Measurements from ENCODE around the gene IMP4.
"Not testable (repeated sequence)": the region's sequence is repeated elsewhere in the genome, so short reads cannot be mapped to it uniquely, and the experiment has no call there.

IMP4 gene

GRCh38 chr2:130342533-130343275 lies at the start of gene IMP4:
IMP4 (plus strand) TSS chr2:130342897; CDS start chr2:130342933, 36 bp downstream.
- DNase-seq: peak; percentile 96

DNA sequence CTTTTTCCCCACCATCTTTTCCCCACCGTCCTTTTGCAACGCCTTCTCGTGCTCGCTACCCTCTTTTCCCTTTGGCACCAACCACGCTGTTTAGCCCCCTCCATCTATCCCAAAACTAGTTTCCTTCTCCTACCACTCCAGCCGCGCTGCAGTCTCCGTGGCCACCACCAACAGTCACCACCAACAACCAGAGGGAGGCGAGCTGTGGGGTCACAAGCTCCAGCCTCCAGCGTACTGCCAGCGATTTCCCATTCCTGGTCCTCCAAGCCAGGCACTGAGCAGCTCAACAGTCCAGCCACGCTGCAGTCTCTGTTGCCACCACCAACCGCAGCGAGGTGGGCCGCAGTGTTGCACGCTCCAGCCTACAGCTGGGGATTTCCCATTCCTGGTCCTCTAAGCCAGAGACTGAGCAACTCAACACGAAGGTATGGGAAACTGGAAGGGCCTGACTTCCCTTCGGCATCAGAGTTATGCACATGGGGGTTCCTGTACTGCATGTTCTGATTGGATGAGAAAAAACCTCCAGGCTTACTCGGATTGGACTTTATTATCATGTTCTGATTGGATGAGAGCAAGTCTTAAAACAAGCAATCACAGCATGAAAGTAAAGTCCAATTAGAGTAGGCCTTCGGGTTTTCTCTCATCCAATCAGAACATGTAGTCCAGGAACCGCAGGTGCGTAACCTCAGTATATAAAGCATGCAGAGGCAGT lies 42.3 kb upstream of the IMP4 start:
- DNase-seq: no peak

GRCh38 chr2:130300970-130301348 lies 41.7 kb upstream of the IMP4 start:
- DNase-seq: no peak

DNA sequence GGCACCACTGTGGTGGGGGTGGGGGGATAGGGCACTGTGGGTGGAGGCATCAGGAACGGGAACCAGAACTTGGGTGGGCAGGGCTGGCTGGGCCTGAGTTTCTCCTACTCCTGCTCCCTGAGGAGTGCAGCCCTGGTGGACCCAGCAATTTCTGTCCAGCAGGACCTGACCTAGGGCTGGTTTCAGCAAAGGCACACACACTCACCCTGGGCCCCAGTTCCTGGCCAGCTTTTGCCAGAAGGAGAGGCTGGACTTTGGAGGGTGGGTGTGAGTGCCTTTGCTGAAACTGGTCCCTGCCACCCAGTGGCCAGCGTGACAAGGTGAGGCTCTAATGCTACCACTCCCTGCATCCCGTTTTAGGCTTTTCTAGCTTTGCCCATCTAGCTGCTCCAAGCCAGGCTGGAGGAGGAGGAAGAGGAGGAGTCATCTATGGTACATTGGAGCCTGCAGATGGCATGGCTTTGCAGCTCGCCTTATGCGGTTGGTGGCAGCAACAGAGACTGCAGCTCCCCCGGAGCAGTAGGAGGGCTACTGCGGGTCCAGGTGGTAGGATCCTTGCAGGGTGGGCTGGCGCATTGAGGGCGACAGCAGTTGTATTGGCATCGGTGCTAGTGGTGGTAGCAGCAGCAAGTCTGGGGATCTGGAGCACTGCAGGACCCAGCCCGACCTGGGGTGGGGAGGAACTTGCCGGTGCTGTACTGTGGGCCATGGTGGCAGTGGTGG lies 40.4 kb upstream of the IMP4 start:
- no peak for DNase-seq

- no peak for DNase-seq
Measured at GRCh38 chr2:130303169-130303568, 39.5 kb upstream of the IMP4 start.

DNA sequence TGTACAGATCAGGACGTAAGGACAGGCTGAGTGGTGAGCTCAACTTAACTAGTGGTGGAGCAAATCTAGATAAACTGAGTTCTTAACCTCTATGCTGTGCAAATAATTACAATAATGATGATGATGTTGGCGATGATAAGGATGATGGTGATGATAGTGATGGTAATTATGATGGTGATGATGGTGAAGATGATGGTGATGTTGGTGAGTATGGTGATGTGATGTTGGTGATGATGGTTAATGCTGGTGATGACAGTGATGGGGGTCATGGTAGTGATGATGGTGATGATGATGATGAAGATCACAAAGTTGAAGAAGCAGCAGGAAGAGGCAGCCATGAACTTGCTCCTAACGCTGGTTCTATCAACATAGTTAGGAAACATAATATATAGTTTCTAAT lies 38.0 kb upstream of the IMP4 start:
- DNase-seq: no peak

DNA sequence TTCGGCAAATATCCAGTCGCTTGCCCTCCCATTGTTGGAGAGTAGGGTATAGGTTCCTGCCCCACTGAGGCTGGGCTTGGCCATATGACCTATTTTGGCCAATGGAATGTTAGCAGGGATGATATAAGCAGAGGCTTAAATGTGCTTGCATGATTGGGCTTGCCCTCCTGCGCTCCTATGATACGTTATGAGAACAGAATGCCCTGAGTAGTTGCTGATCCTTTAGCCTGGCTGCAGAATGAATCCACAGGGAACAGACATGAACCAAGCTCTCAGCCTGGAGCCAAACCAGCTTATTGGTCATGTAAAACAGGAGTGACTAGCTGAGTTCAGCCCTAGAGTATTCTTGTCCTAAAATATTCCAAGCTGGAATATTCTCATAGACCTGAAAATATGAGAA lies 34.8 kb upstream of the IMP4 start:
- DNase-seq: no peak

GRCh38 chr2:130310881-130311280 lies 31.8 kb upstream of the IMP4 start:
- no peak for DNase-seq

DNA sequence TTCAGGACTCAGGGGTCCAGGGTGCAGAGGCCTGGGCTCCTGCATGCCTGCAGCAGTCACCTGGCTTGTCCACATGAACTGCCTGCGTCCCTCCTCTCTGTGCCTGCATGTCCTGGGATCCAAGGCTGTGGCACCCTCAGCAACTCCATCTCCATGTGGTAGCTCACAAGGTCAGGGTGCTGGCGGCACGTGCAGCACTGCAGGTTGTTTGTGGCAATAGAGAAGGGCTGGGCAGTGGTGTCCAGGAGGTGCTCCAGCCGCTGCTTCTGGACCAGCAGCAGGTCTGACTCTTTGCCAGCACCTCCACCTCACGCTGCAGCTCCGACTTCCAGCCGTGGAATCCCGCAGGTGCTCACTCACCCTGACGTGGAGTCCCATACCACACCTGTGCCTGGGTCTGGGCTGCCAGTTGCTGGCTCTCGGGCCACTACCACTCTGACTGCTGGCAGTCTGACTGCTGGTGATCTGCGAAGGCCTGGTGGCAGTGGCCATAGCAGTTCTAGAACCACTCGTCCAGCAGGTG lies 28.8 kb upstream of the IMP4 start:
- no peak for DNase-seq

GRCh38 chr2:130314377-130314776 lies 28.3 kb upstream of the IMP4 start:
- no peak for DNase-seq

DNA sequence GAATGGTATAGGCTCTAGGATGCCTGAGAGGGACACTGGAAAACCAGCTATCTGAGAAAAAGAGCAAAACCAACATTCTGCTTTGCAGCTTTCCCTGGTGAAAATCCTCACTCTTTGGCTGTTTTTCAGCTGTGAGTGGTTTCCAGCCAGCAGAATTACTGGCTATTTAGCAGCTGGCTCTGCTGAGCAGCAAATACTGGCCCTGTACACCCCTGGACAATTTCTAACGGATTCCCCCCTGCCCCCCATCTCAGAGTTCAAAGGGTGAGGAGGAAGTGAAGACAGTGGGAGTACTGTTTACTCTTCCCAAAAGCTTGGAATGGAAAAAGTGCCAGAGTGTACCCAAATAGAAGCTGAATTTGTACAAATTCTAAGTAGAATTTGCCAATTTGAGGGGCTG lies 26.1 kb upstream of the IMP4 start:
- no peak for DNase-seq

DNA sequence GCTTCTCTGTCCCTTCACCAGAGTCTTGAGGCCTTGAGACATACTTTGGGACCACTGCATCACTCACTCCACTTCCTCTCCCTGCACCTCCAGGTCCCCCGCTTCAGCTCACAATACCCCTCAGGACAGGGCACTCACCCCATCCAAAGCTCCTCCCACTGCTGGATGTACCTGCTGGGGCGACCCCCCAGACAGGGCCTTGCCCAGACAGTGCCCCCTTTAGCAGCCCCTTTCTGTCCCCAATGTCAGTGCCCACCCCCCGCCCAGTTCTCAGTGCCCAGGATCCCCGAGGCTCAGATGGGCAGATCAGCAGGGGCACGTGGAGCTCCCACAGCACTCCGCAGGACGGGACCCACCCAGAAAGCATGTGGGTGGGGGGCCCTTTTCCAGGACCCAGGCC lies 23.8 kb upstream of the IMP4 start:
- no peak for DNase-seq

DNA sequence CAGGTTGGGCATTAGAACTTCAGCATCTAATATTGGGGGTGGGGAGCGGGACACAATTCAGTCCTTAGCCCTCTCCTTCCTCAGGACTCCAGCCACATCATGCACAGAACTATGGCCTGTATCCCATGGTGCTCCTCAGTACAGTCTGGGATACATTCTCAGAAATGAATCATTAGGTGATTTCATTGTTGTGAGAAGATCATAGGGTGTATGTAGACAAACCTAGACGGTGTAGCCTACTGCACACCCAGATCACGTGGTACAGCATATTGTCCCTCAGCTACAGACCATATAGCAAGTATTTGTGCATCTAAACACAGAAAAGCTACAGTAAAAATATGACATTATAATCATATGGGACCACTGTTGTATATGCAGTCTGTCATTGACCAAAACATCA lies 23.2 kb upstream of the IMP4 start:
- DNase-seq: no peak

- no peak for DNase-seq
Measured at GRCh38 chr2:130327703-130328527, 14.8 kb upstream of the IMP4 start.

- DNase-seq: no peak
Measured at GRCh38 chr2:130328710-130329109, 14.0 kb upstream of the IMP4 start.

- peak; percentile 88 for DNase-seq
Measured at GRCh38 chr2:130332271-130333073, 10.2 kb upstream of the IMP4 start.

GRCh38 chr2:130333253-130333652 lies 9.4 kb upstream of the IMP4 start:
- DNase-seq: not testable (repeated sequence)

DNA sequence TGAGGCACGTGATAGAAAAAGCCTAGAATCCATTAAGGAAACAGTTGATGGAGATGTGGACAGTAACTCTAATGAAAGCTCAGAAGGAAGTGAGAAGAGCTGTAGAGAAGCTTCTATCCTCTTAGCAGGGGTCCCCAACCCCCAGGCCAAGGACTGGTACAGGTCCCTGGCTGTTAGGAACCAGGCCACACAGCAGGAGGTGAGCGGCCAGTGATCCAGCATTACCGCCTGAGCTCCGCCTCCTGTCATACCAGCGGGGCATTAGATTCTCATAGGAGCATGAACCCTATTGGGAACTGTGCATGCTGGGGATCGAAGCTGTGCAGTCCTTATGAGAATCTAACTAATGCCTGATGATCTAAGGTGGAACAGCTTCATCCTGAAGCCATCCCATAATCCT lies 8.7 kb upstream of the IMP4 start:
- DNase-seq: no peak

DNA sequence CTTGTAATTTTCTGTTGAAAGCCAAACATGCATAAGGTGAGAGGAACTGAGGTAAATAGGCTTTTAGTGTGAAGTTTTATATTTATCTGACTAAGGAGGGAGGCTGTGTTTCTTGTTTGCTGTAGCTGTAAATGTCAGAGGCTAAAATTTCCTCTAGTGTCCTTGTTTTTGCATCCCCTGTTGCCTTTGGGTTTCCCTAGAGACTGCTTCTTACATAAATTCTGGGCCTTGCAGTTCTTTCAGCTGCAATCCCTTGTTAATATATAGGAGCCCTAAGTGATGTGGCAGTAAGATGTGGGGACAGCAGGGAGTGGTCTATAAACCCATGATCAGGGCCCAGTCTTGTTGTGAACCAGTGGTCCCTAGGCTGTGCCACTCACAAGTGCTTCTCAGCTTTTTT lies 7.5 kb upstream of the IMP4 start:
- no peak for DNase-seq

GRCh38 chr2:130336150-130336876 lies 6.4 kb upstream of the IMP4 start:
- DNase-seq: no peak

Measured in activated CD8-positive, alpha-beta memory T cell treated with anti-CD3 and anti-CD28 coated beads for 24 hours (primary cell).